ENCODE measurements around the gene STK33.
A peak's percentile ranks its signal among the peaks of the same experiment; 100 is the strongest.

The STK33 gene

GRCh38 chr11:8593935-8594909, at the start of gene STK33:
STK33 (minus strand) TSS chr11:8594228; CDS start chr11:8474905, 119,323 bp downstream.
- peak; percentile 80 for DNase-seq

- no peak for DNase-seq
Measured at GRCh38 chr11:8642196-8642841, 48.3 kb upstream of the STK33 start.

GRCh38 chr11:8641332-8641731, 47.3 kb upstream of the STK33 start:
- DNase-seq: no peak

- no peak for DNase-seq
Measured at GRCh38 chr11:8640267-8640906, 46.4 kb upstream of the STK33 start.

DNA sequence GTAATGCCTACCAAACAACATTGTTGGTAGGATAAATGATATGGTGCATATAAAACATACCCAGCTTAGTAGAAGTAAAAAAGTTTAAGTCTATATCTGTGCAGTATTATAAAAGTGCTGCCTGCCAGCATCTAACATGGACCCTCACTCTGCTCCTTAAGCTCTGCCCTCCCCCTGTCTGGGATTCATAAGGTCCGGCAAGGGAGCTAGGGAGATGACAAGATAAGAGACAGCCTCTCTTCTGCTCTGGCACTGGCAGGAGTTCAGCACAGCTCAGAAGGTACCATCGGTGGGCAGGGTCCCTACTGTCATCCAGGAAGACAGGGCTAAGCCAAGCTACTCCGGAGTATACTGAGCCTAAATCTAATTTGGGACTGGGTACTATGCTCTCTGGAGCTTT, 45.6 kb upstream of the STK33 start:
- no peak for DNase-seq

DNA sequence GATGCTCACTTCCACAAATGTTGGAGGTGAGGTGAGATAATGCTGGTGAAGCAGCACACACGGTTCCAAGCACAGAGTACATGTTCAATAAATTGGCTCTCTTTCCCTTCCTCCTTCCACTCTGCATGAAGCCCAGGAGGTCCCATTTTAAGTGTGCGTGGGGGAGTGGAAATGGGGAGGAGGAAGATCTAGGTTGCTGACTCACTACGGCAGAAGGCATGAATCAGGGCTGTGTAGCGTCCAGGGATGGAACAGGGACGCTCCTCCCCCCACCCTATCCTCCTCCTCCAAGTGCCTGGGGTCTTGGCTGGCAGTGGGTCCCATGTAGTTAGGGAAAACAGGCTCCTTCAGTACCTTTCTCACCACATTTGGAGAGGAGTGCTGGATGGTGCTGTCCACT, 44.3 kb upstream of the STK33 start:
- no peak for DNase-seq

DNA sequence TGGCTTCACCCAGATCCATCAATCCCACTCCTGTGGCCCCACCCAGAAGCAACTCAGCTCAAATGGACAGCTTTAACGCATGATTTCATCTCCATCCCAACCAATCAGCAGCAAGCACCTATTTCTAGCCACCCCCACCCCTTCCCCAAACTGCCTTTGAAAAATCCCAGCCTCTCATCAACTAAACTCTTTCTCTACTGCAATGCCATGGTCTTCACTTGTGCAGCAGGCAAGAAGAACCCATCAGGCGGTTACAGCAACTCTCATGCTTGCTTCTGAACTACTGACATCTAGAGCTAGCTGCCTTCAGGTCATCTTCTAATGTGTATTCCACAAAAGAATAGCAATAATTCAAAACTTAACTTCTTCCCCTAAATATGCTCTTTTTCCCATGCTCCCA, 42.1 kb upstream of the STK33 start:
- DNase-seq: no peak

DNA sequence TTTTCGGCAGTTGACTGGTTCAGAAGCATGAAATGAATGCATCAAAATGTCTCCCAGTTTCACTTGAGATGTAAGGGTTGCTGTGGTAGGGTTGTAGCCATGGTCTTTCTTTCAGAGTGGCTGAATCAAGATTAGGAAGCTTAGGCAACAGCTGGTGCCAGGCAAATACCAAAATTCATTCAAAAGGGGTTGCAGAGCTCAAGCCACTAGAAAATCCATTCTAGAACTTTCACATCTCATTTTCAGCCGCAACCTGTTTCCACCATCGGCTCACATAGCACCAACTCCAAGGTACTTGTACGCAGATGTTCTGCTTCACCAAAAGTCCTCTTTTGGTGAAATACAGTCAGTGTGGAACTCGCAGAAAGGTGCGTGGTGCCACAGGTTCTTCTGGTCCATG, 40.5 kb upstream of the STK33 start:
- no peak for DNase-seq

GRCh38 chr11:8631395-8632118, 37.5 kb upstream of the STK33 start:
- no peak for DNase-seq

GRCh38 chr11:8624698-8625097, 30.7 kb upstream of the STK33 start:
- DNase-seq: no peak

- DNase-seq: no peak
Measured at GRCh38 chr11:8621147-8621546, 27.1 kb upstream of the STK33 start.

GRCh38 chr11:8617063-8617462, 23.0 kb upstream of the STK33 start:
- DNase-seq: no peak

DNA sequence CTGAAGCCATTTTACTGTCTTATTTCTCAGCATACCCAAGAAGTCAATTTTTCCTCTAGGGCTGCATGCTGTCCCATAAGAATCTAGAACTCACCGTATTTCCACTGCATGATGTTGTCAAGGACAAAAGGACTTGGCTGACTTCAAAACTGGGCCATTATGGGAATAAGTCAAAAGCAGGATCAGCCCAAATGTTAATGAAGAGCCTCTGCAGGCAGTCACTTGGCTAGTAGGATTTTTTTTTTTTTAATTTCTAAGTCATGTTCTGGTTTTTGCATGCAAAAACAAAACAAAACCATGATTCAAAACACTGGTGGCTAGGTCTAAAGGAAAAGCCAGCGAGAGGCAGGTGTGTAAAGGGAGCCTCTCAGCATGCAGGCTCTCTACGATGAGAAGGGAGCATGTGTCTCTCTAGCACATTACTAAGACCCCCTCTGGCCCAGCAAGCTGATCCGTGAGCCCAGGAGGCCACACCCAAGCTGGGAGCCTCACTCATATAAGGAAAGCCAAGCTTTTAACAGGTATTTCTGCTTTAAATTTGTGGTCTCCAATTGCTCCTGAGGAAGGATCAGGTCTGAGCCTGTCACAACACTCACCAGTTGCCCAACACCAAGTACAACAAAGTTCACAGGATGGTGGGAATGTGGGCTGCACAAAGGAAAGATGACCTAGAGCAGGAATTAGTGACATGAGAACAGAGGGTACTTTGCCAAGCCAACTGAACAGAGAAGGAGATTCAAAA, 21.4 kb upstream of the STK33 start:
- no peak for DNase-seq

DNA sequence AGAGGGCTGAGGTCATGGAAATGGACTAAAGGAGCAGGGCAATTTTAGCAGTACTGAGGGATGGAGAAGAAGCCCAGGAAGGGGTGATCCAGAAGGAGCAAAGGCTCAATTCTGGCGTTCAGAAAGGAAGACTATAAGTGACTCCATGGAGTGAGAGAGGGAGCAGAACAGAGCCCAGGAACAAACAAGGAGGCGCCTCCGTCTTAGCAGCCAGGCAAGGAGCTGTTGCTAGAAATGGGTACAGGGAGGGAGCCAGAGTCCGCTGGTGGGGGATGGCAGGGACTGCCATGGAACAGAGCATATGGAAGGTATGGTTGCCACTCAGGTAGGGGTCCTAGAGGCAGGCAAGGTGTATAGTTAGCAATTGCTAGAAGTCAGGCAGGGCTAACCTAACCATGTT, 20.5 kb upstream of the STK33 start:
- no peak for DNase-seq

DNA sequence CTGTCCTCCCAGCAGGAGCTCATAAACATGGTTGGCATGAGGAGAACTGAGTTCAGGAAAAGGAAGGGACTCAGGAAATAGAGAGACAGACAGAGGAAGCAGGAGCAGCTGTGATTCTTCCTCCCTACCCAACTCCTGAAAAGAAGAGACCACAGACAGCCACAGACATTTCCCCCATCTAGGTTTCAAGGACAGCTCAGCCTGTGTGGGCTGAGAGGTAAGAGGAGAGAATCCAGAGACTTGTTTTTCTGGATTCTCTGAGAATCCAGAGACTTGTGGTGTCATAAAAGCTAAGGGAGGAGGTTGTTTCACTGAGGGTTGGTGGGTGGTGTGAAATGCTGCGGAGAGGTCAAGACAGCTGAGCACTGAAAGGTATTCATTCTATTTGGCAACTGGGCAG, 19.0 kb upstream of the STK33 start:
- no peak for DNase-seq

GRCh38 chr11:8612522-8612921, 18.5 kb upstream of the STK33 start:
- DNase-seq: no peak

DNA sequence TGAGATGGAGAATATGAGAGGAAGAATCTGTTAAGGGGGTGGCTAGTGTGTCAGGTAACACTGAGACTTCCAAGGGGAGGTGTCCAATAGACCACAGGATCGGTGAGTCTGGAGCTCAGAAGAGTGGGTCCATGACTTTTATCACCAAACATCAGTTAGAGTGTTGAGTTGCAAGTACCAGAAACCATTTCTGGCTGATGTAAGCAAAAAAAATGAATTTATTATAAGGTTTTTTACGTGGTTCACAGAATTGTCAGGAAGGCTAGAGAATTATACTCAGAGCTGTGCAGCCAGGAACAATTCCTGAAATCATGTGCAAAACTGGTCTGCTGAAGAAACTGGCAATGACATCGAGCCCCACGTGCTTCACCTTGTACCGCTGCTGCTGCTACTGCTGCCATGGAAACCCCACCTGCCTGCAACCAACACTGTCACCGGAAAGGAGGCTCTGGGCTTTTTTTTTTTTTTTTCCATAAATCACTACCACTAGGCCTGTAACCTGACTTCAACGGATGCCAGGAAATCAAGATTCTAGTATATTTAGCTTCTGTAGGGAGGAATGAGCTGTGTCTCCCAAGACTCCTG, 16.6 kb upstream of the STK33 start:
- peak; percentile 10 for DNase-seq

GRCh38 chr11:8608652-8609051, 14.6 kb upstream of the STK33 start:
- no peak for DNase-seq

DNA sequence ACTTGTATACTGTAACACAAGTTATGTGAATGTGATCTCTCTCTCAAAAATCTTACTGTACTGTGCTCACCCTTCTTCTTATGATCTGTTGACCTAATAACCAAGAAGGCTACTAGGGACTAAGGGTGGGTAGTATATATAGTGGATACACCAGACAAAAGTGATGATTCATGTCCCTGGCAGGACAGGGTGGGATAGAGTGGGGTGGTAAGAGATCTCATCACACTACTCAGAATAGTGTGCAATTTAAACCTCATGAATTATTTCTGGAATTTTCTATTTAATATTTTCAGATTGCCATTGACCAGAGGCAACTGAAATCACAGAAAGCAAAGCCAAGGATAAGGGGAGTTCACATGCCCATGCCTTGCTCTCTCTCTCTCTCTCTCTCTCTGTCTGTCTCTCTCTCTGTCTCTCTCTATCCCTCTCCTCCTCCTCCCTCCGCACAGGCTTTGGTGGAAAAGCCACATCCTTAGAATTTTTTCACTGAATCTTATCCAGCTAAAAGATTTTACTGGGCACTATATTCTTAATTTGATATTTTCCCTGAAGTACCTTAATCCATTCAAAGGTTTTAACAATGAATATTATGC, 12.0 kb upstream of the STK33 start:
- no peak for DNase-seq

GRCh38 chr11:8604078-8604723, 10.2 kb upstream of the STK33 start:
- no peak for DNase-seq

DNA sequence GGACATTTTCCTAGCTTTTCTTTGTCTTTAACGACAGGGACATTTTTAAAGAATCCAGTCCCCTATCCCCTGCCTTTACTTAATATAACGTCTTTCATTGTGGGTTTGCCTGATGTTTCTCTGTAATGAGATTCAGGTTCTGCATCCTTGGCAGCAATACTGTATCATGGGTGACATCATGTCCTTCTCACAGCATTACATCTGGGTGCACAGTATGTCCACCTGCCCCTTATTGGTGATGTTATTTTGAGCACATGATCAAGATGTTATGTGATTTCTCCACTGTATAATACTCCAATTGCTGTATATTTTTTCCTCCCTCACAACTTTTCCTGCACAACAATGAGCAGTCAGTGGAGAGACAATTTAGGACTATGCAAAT, 9.7 kb upstream of the STK33 start:
- no peak for DNase-seq
